ENCODE data around the gene OCEL1. TPM values are rescaled to one million over a fixed set of nuclear protein-coding genes. Genes with fewer than 3 reads are reported as not detected.

OCEL1 gene
- total and polyA plus RNA-seq, 2 of the 13 experiments (the other 11 are each of a cell fraction or from before 2014, with no cell fraction given), result 10.6 to 17.2 TPM

DNA sequence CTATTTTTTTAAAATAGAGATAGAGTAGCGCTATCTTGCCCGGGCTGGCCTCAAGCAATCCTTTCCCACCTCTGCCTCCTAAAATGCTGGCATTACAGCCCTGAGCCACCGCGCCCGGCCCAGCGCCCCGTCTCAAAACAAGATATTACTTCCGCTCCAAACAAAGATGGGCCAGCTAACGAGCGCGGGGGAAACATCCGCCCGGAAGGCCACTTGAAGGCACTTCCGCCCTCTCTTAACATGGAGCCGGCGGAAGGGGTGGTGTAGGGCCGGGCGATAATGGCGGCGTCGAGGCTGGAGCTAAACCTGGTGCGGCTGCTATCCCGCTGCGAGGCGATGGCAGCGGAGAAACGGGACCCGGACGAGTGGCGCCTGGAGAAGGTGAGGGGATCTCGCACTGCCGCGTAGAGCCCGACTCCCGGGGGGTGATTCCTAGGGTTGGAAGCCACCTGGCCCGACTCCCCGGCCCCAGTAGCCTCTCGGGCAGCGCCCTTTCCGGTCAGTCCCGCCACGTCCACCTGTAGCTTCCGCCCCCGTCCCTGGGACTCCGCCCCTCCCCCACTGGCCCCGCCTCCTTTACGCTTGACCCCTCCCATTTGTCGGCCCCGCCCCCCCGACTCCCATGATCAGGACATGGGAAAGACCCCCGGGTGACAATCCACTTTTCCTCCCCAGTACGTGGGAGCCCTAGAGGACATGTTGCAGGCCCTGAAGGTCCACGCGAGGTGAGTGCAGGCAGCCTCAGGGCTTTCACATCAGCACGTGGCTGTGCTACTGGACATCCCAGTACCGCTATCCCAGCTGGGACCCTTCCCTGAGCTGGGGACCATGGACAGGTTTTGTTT lies 10.7 kb upstream of the OCEL1 start, which contains the start of gene USE1 (continued):
- TF ChIP-seq ZNF549 (CRISPR knock-in tag; IDR thresholded peaks at IDR 0.05) (no peak), KLF6 (CRISPR knock-in tag; IDR thresholded peaks at IDR 0.05) (peak; percentile 54; the same call in 1 of the 2 replicates), ONECUT2 (CRISPR knock-in tag; IDR thresholded peaks at IDR 0.05) (no peak), FOSL2 (CRISPR knock-in tag; IDR thresholded peaks at IDR 0.05) (no peak), ZNF496 (CRISPR knock-in tag; IDR thresholded peaks at IDR 0.05; ENCODE audit: insufficient replicate concordance) (no peak), REPIN1 (CRISPR knock-in tag; IDR thresholded peaks at IDR 0.05; ENCODE audit: borderline replicate concordance, low read depth) (peak; percentile 69; the same call in 1 of the 2 replicates), ZNF703 (CRISPR knock-in tag; IDR thresholded peaks at IDR 0.05; ENCODE audit: borderline replicate concordance) (no peak), ZNF296 (CRISPR knock-in tag; conservative IDR thresholded peaks at IDR 0.05) (peak; percentile 94), NR2F1 (CRISPR knock-in tag; IDR thresholded peaks at IDR 0.05) (peak in 1 of 2 experiments; percentile 49; a peak in 1 of 4 replicates), ZNF790 (CRISPR knock-in tag; IDR thresholded peaks at IDR 0.05; ENCODE audit: borderline replicate concordance) (0 out of 2 replicates have a peak, but pooled peaks have one; percentile 34), SIX4 (CRISPR knock-in tag; IDR thresholded peaks at IDR 0.05) (peak; percentile 37; the same call in 1 of the 2 replicates), DNMT1 (CRISPR knock-in tag; IDR thresholded peaks at IDR 0.05) (no peak), ZNF577 (CRISPR knock-in tag; IDR thresholded peaks at IDR 0.05; ENCODE audit: borderline replicate concordance, low read depth) (no peak), IRX3 (CRISPR knock-in tag; IDR thresholded peaks at IDR 0.05; ENCODE audit: borderline replicate concordance, low read depth) (0 out of 2 replicates have a peak, but pooled peaks have one; percentile 4), ZNF382 (CRISPR knock-in tag; IDR thresholded peaks at IDR 0.05; ENCODE audit: borderline replicate concordance) (no peak)
- TF ChIP-seq, protein P1, sequence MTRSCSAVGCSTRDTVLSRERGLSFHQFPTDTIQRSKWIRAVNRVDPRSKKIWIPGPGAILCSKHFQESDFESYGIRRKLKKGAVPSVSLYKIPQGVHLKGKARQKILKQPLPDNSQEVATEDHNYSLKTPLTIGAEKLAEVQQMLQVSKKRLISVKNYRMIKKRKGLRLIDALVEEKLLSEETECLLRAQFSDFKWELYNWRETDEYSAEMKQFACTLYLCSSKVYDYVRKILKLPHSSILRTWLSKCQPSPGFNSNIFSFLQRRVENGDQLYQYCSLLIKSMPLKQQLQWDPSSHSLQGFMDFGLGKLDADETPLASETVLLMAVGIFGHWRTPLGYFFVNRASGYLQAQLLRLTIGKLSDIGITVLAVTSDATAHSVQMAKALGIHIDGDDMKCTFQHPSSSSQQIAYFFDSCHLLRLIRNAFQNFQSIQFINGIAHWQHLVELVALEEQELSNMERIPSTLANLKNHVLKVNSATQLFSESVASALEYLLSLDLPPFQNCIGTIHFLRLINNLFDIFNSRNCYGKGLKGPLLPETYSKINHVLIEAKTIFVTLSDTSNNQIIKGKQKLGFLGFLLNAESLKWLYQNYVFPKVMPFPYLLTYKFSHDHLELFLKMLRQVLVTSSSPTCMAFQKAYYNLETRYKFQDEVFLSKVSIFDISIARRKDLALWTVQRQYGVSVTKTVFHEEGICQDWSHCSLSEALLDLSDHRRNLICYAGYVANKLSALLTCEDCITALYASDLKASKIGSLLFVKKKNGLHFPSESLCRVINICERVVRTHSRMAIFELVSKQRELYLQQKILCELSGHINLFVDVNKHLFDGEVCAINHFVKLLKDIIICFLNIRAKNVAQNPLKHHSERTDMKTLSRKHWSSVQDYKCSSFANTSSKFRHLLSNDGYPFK (CRISPR knock-in tag; IDR thresholded peaks at IDR 0.05; ENCODE audit: borderline replicate concordance), result peak; percentile 97
- TF ChIP-seq, protein P2, sequence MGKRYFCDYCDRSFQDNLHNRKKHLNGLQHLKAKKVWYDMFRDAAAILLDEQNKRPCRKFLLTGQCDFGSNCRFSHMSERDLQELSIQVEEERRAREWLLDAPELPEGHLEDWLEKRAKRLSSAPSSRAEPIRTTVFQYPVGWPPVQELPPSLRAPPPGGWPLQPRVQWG (CRISPR knock-in tag; IDR thresholded peaks at IDR 0.05; ENCODE audit: borderline replicate concordance, low read depth), result no peak
- TF ChIP-seq, protein P3, sequence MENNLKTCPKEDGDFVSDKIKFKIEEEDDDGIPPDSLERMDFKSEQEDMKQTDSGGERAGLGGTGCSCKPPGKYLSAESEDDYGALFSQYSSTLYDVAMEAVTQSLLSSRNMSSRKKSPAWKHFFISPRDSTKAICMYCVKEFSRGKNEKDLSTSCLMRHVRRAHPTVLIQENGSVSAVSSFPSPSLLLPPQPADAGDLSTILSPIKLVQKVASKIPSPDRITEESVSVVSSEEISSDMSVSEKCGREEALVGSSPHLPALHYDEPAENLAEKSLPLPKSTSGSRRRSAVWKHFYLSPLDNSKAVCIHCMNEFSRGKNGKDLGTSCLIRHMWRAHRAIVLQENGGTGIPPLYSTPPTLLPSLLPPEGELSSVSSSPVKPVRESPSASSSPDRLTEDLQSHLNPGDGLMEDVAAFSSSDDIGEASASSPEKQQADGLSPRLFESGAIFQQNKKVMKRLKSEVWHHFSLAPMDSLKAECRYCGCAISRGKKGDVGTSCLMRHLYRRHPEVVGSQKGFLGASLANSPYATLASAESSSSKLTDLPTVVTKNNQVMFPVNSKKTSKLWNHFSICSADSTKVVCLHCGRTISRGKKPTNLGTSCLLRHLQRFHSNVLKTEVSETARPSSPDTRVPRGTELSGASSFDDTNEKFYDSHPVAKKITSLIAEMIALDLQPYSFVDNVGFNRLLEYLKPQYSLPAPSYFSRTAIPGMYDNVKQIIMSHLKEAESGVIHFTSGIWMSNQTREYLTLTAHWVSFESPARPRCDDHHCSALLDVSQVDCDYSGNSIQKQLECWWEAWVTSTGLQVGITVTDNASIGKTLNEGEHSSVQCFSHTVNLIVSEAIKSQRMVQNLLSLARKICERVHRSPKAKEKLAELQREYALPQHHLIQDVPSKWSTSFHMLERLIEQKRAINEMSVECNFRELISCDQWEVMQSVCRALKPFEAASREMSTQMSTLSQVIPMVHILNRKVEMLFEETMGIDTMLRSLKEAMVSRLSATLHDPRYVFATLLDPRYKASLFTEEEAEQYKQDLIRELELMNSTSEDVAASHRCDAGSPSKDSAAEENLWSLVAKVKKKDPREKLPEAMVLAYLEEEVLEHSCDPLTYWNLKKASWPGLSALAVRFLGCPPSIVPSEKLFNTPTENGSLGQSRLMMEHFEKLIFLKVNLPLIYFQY (CRISPR knock-in tag; IDR thresholded peaks at IDR 0.05; ENCODE audit: borderline replicate concordance), result peak; percentile 63; the same call in 1 of the 2 replicates

Measured in HepG2 (cell line).